DLD1 (cell line): ENCODE measurements around the gene CREM.

ENCODE experiments used
- in situ Hi-C: cut with HindIII; loops from 2 replicates; pipeline ENCODE4 v1.10.0; 2017; ENCODE audit warnings: low sequenced_read_pairs

CREM gene

GRCh38 chr10:35133586-35133985, 6.9 kb downstream of the CREM start:
- in situ Hi-C loops: no loop called here

GRCh38 chr10:35135861-35136260, 9.2 kb downstream of the CREM start:
- in situ Hi-C loops: no loop called here

GRCh38 chr10:35136263-35136815, 9.7 kb downstream of the CREM start:
- in situ Hi-C loops: no loop called here

- in situ Hi-C loops: no loop called here
Measured at GRCh38 chr10:35140126-35140525, 13.5 kb downstream of the CREM start.

- in situ Hi-C loops: no loop called here
Measured at GRCh38 chr10:35140727-35141126, 14.1 kb downstream of the CREM start.

- in situ Hi-C loops: no loop called here
Measured at GRCh38 chr10:35150308-35150707, 23.7 kb downstream of the CREM start.

- in situ Hi-C loops: no loop called here
Measured at GRCh38 chr10:35152992-35153391, 26.3 kb downstream of the CREM start.

GRCh38 chr10:35153716-35154115, 27.1 kb downstream of the CREM start:
- in situ Hi-C loops: no loop called here

GRCh38 chr10:35160743-35161142, 34.1 kb downstream of the CREM start:
- in situ Hi-C loops: no loop called here

GRCh38 chr10:35161906-35162305, 35.3 kb downstream of the CREM start:
- in situ Hi-C loops: no loop called here

GRCh38 chr10:35165136-35165535, 38.5 kb downstream of the CREM start:
- in situ Hi-C loops: no loop called here

- in situ Hi-C loops: no loop called here
Measured at GRCh38 chr10:35165811-35166210, 39.2 kb downstream of the CREM start.

GRCh38 chr10:35166607-35167006, 40.0 kb downstream of the CREM start:
- in situ Hi-C loops: no loop called here

GRCh38 chr10:35167342-35167741, 40.7 kb downstream of the CREM start:
- in situ Hi-C loops: no loop called here

- in situ Hi-C loops: no loop called here
Measured at GRCh38 chr10:35172146-35172545, 45.5 kb downstream of the CREM start.

GRCh38 chr10:35172574-35172973, 45.9 kb downstream of the CREM start:
- in situ Hi-C loops: no loop called here

GRCh38 chr10:35178331-35178730, 51.7 kb downstream of the CREM start:
- in situ Hi-C loops: no loop called here

GRCh38 chr10:35182631-35183510, 56.2 kb downstream of the CREM start:
- in situ Hi-C loops: loop anchor here (10.0 kb wide), 1 partner anchor 282 kb away; no protein-coding TSS in a partner anchor

GRCh38 chr10:35184527-35185171, 58.0 kb downstream of the CREM start:
- in situ Hi-C loops: loop anchor here (10.0 kb wide), 1 partner anchor 280 kb away; no protein-coding TSS in a partner anchor

GRCh38 chr10:35185260-35186034, 58.8 kb downstream of the CREM start:
- in situ Hi-C loops: loop anchor here (10.0 kb wide), 1 partner anchor 279 kb away; no protein-coding TSS in a partner anchor

GRCh38 chr10:35188954-35189353, 62.3 kb downstream of the CREM start:
- in situ Hi-C loops: loop anchor here (10.0 kb wide), 1 partner anchor 276 kb away; no protein-coding TSS in a partner anchor
